ENCODE measurements around the gene IL36B. TPM values are rescaled to one million over a fixed set of nuclear protein-coding genes. Genes with fewer than 3 reads are reported as not detected.

Gene IL36B
- total RNA-seq, 1 donor from 2014 or later, result not detected

- no peaks in the 10 kb centered on the region for H3K4me1 ChIP-seq
- H3K36me3 ChIP-seq, result no peaks in the 10 kb centered on the region
- H3K27me3 ChIP-seq, result no peaks in the 10 kb centered on the region
- no peak overlapping the region for H3K4me3 ChIP-seq
- no peak overlapping the region for H3K27ac ChIP-seq
- H3K9me3 ChIP-seq, result no peaks in the 10 kb centered on the region
- no peak for TF ChIP-seq CTCF (IDR thresholded peaks at IDR 0.05)
- no peak for DNase-seq (ENCODE audit: low spot score in 2 of 2)
- intact Hi-C loops (cut with DNase I), result no loop called here
Measured at GRCh38 chr2:113025737-113026136, 26.9 kb downstream of the IL36B start.

DNA sequence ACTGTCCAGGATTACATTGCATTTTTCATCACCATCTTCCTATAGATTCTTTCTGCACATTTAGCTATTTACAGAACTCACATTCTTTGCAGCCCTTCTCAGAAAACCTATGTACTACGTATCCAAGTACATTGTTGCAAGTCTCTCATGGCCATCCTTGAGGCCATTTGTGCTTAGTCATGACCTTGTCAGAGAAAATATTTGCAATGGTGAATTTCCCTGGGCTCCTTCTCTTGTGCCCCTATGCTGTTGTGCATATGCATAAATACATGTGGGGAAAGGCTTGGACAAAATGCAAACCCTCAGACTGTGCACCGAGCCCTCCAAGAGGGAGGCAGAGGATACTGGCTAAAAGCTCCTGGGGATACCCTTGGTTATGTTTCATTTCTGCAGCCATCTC, 27.9 kb downstream of the IL36B start:
- Histone ChIP-seq H3K9me3 (no peaks in the 10 kb centered on the region), H3K4me3 (no peak overlapping the region), H3K4me1 (no peaks in the 10 kb centered on the region), H3K27me3 (no peaks in the 10 kb centered on the region), H3K27ac (no peak overlapping the region), H3K36me3 (no peaks in the 10 kb centered on the region)
- intact Hi-C loops (cut with DNase I), result no loop called here
- DNase-seq (ENCODE audit: low spot score in 2 of 2), result no peak
- TF ChIP-seq CTCF (IDR thresholded peaks at IDR 0.05), result no peak

GRCh38 chr2:113021312-113021711, 31.4 kb downstream of the IL36B start:
- H3K4me3 ChIP-seq, result no peak overlapping the region
- no peaks in the 10 kb centered on the region for H3K27me3 ChIP-seq
- H3K36me3 ChIP-seq, result no peaks in the 10 kb centered on the region
- no peak overlapping the region for H3K27ac ChIP-seq
- no peak for TF ChIP-seq CTCF (IDR thresholded peaks at IDR 0.05)
- DNase-seq (ENCODE audit: low spot score in 2 of 2), result no peak
- H3K4me1 ChIP-seq, result no peaks in the 10 kb centered on the region
- H3K9me3 ChIP-seq, result no peaks in the 10 kb centered on the region
- intact Hi-C loops (cut with DNase I), result no loop called here

DNA sequence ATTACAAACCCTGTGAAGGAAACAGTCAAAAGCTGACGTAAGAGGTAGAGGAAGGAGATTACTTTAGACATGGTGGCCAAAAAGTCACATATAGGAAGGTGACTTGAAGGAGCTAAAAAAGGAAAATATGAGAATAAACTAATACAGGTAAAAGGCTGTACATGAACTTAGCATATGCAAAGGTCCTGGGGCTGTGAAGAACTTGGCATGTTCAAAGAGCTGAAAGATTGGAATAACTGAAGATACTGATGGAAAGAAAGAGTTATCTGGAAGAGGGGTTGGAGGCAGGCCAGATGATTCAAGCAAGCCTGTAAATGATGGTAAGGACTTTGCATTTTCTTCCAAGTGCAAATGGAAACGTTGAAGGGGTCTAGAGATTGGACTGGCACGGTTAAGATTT, 34.2 kb downstream of the IL36B start:
- Histone ChIP-seq H3K4me1 (no peaks in the 10 kb centered on the region), H3K27me3 (no peaks in the 10 kb centered on the region), H3K4me3 (no peak overlapping the region), H3K36me3 (no peaks in the 10 kb centered on the region), H3K27ac (no peak overlapping the region), H3K9me3 (no peaks in the 10 kb centered on the region)
- no peak for TF ChIP-seq CTCF (IDR thresholded peaks at IDR 0.05)
- intact Hi-C loops (cut with DNase I), result no loop called here
- DNase-seq (ENCODE audit: low spot score in 2 of 2), result no peak

DNA sequence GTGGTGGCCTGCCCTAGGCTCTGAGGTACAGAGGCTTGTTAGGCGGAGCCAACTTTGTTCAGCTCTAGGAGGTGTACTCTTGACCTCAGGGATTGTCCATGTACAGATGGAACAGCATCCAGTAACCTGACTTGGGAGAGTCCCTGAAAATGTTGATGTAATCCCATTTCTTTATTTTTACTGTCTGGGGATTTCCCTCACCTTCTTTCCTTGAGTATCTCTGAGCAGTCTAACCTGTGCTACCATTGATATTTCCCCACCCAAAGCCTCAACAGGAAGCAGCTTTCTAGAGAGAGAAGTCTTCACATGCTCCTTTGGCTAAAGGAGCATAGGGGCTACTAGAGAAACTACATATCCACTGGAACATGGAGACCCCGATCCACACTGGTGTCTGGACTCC, 37.0 kb downstream of the IL36B start:
- Histone ChIP-seq H3K4me3 (no peak overlapping the region), H3K27me3 (no peaks in the 10 kb centered on the region), H3K36me3 (no peaks in the 10 kb centered on the region), H3K9me3 (no peaks in the 10 kb centered on the region), H3K27ac (no peak overlapping the region), H3K4me1 (no peaks in the 10 kb centered on the region)
- intact Hi-C loops (cut with DNase I), result no loop called here
- no peak for TF ChIP-seq CTCF (IDR thresholded peaks at IDR 0.05)
- DNase-seq (ENCODE audit: low spot score in 2 of 2), result no peak

- intact Hi-C loops (cut with DNase I), result no loop called here
- H3K4me1 ChIP-seq, result no peaks in the 10 kb centered on the region
- TF ChIP-seq CTCF (IDR thresholded peaks at IDR 0.05), result no peak
- no peaks in the 10 kb centered on the region for H3K36me3 ChIP-seq
- no peaks in the 10 kb centered on the region for H3K27me3 ChIP-seq
- no peak for DNase-seq (ENCODE audit: low spot score in 2 of 2)
- H3K27ac ChIP-seq, result no peak overlapping the region
- no peaks in the 10 kb centered on the region for H3K9me3 ChIP-seq
- no peak overlapping the region for H3K4me3 ChIP-seq
Measured at GRCh38 chr2:113015042-113015441, 37.6 kb downstream of the IL36B start.
